GM21619 (cell line): Measurements from ENCODE around the gene MAN1C1.
"Not testable (repeated sequence)": the region's sequence is repeated elsewhere in the genome, so short reads cannot be mapped to it uniquely, and the experiment has no call there.

Source experiments
- ATAC-seq: cut with Tn5 transposase; IDR thresholded peaks from one replicate; pipeline ENCODE4 v1.9.1; 2021; ENCODE audit not compliant: unreplicated experiment

The MAN1C1 gene

DNA sequence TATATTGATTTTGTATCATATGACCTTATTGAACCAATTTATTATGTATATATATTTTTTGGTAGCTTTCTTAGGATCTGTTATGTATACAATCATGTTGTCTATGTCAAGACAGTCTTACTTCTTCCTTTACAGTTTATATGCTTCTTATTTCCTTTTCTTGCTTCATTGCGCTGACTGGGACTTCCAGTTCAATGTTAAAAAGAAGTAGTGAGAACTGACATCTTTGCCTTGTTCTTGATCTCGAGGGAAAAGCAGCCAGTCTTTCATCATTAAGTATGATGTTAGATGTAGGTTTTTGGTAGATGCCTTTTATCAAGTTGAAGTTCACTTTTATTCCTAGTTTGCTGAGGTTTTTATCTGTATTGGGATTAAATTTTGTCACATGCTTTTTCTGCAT is 17.5 kb downstream of the MAN1C1 start:
- ATAC-seq = no peak

DNA sequence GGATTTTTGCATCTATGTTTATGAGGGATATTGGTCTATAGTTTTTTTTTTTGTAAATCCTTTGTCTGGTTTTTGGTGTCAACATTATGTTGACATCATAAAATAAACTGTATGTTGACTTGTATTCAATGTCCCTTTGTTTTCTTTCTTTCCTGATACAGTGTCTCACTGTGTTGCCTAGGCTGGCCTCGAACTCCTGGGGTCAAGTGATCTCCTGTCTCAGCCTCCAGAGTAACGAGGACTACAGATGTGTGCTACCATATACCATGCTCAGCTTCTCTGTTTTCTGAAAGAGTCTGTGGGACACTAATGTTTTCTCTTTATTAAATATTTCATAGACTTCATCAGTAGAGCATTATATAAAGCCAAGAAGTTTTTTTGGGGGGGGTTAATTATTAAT is 18.3 kb downstream of the MAN1C1 start:
- no peak for ATAC-seq

DNA sequence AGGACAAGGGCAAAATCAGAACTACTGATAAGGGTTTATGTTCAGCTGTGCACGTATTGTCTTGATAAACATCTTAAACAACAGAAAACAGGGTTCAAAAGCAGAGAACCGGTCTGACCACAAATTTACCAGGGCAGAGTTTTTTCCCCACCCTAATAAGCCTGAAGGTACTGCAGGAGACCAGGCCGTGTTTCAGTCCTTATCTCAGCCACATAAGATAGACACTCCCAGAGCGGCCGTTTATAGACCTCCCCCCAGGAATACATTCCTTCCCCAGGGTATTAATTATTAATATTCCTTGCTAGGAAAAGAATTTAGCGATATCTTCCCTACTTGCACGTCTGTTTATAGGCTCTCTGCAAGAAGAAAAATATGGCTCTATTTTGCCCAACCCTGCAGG is 19.6 kb downstream of the MAN1C1 start:
- ATAC-seq = not testable (repeated sequence)

DNA sequence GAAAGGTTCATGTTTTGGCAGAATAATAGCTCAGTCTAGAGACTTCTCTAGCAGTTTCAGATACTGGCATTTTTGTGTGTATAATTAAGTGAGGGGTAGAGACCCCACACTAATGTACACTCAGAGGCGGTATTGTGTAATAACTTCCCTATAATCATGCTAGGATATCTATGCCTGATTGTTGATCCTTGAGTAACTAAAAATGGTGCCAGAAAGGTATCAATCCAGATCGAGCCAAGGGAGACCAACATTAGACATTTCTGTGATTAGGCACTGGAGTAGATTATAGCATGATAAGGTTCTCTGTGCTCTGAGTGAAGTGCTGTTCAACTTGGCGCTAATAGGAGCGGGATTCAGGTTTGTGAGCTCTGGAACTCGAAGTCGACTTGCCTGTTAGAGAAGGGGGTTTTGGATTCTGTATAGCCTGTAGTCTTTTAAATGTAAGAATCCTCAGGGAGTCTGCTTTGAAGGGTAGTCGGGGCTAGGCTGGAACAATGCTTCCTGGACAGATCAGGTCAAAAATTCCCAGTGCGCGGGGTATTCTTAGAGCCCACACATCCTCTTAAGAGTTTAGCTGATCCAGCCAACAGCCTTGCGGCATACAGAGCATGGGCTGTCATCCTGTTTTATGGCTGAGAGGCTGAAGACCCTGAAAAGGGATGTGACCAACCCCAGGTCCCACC is 24.2 kb downstream of the MAN1C1 start:
- ATAC-seq = no peak

DNA sequence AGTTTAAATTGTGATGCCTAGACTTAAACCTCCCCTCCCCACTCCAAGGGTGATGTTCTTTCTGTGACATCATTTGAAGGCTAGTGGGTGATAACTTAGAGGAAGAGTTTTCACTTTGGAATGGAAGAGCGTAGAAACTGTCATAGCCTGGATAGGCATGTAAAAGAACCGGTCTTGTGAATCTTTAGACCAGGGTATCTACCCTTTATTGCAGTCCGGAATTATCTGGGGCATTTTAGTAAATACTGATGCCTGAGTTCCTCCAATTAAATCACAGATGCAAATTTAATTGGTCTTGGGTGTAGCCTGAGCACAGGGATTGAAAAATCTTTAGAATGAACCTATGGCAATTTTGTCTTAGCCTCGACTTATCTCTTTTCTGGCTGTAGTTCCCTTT is 24.7 kb downstream of the MAN1C1 start:
- no peak for ATAC-seq

DNA sequence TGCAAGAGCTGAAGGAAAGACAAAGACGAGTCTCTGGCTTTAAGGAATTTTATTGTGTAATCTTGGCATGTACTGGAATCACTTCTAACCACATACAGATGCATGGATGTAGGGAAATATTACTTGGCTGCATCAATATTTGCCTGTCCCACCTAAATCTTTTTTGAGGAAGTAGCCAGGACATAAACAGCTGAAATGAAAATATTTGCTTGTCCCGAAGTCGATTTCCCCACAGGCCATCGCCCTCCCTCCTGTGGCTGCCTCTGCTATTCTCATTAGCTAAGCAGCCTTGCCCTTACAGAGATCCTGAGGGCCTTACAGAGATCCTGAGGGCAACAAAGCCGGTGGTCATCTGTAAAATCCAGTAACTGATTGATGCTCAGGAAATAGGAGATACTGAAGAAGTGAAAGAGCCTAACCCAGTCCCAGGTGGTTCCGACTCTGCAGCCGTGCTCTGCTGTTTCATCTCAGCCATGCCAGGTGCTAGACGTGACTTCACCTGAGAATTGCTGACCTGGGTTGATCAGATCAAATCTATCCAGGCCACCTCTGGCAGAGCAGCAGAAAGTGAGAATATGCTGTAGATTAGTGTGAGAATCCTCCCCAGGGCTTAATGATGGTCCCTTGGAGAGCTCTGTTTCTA is 25.5 kb downstream of the MAN1C1 start:
- ATAC-seq = no peak

DNA sequence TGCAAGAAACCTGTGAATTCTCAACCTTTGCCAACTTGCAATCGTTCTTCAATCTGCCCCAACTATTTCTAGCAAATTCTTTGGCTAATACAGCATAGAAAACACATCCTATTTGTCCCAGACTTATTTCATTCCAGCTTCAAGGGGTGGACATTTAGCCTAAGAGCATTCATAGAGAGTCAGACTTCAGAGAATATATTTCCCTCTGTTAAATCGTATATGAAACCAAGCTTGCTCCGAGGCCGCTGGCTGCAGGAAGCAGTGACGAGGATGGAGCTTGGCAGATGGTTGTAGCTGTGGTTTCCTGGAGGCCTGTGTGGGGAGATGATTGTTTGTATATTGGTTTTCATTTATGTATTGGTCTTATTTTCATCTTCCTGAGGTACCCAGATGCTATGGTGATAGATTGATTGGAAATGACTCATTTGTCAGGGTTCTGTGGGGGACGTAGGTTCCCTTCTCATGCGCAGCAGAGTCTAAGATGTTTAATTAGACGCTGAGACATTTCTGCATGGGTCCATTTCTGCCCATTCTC is 26.1 kb downstream of the MAN1C1 start:
- peak; percentile 66 for ATAC-seq

DNA sequence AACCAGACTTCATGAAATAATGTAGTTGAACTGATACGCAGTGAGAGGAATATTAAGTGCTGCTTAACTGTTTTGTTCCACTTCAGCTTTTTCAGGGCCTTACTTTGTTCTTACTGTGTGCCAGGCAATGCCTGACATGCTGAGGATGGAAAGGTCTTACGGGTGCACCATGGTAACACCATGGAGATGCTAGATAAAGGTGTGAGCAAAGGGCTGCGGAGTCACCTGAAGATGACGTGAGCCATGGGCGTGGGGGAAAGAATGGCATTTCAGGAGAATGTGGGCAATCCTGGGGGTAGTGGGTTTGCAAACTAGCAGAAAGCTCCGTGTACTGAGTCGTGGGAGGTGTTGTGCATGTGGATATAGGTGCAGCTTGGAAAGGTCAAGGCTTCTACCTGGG is 27.3 kb downstream of the MAN1C1 start:
- ATAC-seq = no peak

DNA sequence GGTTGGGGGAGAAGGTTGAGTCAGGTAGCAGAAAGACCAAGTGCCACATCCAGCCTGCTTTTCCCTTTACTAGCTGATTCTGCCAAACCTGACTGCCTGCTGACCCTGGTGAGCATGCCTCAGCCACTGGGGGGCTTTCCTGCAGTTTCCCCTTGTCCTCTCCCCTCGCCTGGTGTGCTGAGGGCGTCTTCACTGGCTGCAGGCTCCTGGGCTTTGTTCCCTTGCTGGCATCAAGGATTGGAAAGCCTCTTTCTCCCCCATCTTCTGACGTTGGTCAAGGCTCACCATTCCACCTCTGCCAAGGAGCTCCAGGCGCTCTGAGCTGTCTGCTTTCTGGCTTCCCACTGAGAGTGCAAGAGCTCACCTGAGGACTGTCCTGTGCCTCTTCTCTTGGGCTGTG is 28.4 kb downstream of the MAN1C1 start:
- no peak for ATAC-seq

GRCh38 chr1:25645637-25646400 is 29.2 kb downstream of the MAN1C1 start:
- ATAC-seq = no peak

GRCh38 chr1:25647106-25647505 is 30.5 kb downstream of the MAN1C1 start:
- ATAC-seq = no peak

DNA sequence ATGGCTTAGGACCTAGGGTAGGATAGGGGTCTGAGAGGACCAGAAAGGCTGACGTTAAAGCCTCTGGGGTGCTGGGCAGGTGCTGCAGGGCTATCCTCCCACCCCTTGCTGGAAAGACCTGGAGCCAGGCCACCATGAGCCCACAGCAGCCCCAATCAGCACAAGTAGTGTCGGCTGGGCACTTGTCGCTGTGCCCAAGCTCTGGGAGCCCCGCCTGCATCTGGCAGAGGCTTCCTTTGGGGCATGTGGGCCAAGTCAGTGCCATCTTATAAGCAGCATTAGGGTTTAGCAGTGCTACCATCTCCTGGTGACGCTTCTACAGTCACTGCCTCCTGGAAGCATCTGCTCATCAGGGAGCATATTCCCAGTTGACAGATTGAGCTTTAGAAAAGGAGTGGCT is 31.3 kb downstream of the MAN1C1 start:
- ATAC-seq = no peak

- ATAC-seq = no peak
These were observed 32.3 kb downstream of the MAN1C1 start for GRCh38 chr1:25648681-25649440.

- ATAC-seq = no peak
These were observed 33.1 kb downstream of the MAN1C1 start for GRCh38 chr1:25649505-25650288.

DNA sequence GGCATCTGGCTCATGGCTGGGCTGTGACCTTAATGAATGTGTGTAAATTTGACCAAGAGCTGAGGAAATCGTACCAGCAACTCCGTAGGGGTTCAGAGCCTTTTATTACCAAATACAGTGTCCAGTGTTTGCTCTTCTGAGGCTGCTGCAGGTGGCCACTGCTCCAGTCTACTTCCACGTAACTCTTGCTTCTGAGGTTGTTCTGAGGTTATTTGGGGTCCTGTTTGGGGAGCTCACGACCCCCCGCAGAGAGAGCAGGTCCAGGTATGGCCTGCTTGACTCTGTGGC is 33.6 kb downstream of the MAN1C1 start:
- no peak for ATAC-seq

DNA sequence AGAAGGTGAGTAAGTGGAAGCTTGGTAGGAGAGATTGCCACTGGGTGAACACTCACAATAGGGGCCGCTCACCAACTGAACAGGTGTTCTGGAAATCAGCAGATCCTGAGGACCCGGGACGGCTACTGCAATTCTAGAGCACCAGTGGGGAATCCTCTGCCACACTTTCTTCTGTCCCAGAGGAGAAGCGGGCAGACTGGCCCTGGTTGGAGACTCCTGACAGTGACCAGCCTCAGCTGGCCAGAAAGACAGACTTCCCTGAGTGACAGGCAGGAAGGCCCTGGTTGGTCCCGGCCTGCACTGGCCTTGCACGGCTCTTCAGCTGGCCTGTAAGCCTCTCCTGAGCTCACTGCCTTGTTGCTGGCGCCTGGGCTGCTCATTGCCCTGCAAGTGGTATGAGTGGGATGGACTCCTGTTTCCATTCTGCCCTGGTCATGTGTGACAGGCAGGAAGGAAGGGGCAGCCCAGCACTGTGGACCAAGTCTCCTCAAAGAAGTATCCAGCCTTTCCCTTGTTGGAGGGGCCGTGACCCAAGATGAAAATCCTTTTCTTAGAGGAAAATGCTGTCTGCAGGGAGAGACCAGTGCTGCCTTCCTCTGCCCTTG is 34.5 kb downstream of the MAN1C1 start:
- no peak for ATAC-seq

- ATAC-seq = no peak
These were observed 35.5 kb downstream of the MAN1C1 start for GRCh38 chr1:25651824-25652741.

- no peak for ATAC-seq
These were observed 37.0 kb downstream of the MAN1C1 start for GRCh38 chr1:25653558-25653957.

GRCh38 chr1:25654109-25654660 is 37.6 kb downstream of the MAN1C1 start:
- ATAC-seq = no peak
